Measurements from ENCODE around the gene C1orf167. TPM values are rescaled to one million over a fixed set of nuclear protein-coding genes. Genes with fewer than 3 reads are reported as not detected.
"Not testable (repeated sequence)": the region's sequence is repeated elsewhere in the genome, so short reads cannot be mapped to it uniquely, and the experiment has no call there.

The C1orf167 gene
- polyA plus RNA-seq, 1 donor = 12.1 TPM

DNA sequence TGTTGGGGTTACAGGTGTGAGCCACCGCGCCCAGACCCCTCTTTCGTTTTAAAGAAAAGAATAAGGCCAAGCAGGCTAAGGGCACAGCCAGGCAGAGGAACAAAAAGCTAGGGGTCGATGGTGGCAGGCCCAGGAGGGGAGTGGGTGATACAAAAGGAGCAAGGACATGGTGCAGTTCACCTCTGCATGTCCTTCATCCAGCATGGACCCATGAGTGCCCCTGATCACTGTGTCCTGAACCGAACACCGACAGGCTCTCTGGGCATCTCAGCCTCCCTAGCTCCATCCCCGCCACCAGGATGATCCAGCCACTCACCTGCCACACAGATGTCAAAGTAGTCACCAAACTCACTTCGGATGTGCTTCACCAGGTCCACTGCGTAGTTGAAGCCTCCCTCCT is 37.9 kb downstream of the C1orf167 start:
- DNase-seq (ENCODE audit: low read depth) = no peak

DNA sequence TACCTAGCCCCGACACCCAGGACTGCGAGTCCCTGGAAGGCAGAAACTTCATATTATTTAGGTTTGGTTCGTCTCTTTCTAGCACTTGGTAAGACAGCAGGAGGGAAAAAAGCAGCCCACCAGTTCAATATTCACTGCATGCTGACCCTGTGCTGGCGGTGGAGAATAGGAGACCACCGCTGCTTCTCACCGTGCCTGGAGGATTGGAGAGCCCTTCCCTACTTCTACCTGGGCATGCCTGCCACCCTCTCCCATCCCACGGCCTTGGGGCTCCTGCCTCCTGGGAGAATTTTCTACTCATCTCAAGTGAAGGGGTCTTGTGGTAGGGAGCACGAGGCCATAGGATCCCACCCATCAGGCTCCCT is 38.4 kb downstream of the C1orf167 start:
- no peak for DNase-seq (ENCODE audit: low read depth)

DNA sequence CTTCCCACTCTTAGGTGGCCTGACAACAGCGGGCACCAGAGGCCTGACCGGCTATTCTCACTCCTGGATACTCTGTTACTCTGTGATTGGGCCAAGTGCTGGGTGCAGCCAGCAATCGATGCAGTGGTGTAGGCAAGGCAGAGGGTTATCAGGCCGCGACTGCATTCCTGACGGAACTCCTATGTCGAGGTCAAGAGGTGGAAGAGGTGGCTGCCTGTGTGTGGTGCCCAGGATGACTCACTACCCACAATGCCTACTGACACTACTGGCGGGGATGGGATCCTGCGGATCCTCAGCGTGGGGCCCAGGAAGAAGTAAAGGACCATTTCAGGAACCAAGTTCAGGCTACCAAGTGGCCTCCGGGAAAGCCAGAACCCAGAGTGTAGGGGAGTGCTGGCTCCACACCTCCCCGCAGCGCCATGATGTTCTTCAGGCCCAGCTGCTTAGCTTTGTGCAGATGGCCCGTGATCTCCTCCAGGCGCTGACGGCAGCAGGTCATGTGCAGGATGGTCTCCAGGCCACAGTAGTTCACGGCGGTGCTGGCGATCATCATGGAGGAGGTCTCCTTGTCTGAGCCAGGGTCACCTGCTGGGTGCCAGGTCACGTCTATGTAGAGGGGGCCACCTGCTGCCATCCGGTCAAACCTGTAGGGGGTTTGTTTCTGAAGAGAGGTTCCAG is 38.9 kb downstream of the C1orf167 start:
- no peak for DNase-seq (ENCODE audit: low read depth)

DNA sequence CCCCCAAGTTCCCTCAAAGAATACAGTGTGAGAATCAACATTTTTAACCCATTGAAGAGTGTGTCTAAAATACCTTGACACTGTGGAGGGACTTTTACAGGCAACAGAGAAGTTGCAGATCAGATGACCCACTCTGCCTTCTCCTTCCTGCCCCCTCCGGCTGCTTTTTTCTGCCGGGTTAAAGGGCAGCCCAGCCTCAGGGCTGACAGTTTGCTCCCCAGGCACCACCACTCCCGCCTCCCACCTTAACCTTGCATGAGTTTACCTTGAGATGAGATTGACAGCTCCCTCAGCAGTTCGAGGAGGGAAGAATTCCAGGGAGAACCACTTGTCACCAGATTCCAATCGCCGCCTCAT is 40.6 kb downstream of the C1orf167 start:
- DNase-seq (ENCODE audit: low read depth) = no peak

DNA sequence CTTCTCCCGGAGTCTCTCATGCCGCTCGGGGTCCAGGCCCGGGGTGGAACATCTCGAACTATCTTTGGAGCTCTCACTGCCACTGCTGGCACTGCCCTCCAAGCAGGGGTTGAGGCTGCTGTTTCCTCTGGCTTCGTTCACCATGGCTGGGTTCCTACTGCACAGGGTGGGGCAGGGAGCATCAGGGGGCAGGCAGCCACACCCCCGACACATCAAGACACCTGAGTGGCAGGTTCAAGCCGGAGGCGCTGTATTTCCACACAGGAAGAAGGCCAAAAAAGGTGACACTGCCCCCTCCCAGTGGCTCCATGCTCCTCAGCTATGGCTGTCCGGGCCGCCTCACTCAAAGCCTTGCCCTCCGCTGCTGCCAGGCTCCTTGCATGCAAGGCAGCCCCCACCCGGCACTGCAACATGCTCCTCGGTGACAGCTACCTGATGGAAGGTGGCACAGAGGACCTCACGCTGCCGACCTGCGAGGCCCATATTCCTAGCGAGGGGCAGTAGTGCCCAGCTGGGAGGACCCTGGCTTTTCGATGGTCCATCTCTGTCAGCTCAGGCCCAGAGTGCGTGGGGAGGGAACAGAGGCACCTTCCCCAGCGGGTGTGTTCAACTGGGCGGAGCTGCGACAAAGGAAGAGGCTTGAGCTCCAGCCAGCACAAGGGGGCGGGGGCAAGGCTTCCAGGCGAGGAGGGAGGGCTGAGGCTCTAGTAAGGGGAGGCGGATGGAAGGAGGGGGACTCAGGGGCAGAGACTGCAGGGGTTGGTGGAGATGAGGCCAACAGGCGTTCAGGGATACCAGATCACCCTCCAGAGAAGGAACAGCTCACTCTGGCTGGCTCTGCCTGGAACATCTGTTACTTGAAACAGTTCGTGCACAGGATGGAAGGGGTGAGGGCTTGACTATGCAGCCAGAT is 41.2 kb downstream of the C1orf167 start:
- peak; percentile 63 for DNase-seq (ENCODE audit: low read depth)

DNA sequence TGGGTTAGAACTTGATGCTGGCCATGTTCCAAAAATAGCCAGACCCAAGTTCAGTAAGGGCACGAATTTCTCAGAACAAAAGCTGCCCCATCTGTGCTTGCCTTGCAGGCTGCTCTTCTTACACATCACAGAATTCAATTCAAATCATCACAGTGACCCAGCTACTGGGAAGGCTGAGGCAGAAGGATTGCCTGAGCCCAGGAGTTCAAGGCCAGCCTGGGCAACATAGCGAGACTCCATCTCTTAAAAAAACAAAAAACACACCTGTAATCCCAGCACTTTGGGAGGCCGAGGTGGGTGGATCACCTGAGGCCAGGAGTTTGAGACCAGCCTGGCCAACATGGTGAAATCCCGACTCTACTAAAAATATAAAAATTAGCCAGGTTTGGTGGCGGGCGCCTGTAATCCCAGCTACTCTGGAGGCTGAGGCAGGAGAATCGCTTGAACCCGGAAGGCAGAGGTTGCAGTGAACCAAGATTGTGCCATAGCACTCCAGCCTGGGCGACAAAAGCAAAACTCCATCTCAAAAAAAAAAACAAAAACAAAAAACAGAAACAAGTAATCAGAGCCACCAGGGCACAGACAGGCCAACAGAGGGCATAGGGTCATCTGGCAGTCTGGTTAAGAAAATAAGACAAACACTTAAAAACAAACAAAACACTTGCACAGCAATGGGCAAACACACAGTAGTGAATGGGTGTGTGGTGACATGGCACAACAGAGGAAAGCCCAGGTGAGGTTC is 42.1 kb downstream of the C1orf167 start:
- not testable (repeated sequence) for DNase-seq (ENCODE audit: low read depth)

DNA sequence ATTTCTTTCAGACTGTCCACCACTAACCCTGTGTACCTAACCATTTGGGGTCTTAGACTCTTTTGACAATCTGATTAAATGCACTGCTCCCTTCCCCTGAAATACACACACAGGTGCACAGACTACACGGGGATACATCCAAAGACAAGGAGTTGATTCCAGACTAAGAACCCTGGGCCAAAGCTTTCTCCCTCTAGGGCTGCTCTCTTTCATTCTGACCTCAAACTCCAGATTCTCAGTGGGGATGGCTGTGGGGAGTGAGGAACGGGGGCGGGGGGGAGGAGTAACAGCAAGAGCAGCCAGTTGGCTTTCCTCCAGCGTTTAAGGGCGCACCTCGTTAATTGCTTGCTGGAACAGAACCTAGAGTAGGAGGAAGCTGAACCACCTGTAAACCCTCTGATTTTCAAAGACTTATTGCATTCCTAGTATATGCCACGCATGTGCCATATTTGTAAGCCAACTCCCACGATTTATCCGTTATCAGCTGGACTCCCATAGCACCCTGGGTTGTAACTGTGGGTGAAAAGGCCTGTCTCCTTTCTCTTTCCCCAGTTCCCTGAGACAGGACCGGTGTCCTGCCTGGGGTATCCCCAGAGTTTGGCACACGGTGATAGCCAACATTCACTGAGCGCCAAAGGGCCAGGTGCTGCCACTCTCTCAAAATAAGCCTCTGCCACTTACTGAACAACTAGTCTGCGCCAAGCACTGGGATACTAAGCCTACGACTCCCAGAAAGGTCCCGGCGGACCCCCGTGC is 42.9 kb downstream of the C1orf167 start:
- no peak for DNase-seq (ENCODE audit: low read depth)

DNA sequence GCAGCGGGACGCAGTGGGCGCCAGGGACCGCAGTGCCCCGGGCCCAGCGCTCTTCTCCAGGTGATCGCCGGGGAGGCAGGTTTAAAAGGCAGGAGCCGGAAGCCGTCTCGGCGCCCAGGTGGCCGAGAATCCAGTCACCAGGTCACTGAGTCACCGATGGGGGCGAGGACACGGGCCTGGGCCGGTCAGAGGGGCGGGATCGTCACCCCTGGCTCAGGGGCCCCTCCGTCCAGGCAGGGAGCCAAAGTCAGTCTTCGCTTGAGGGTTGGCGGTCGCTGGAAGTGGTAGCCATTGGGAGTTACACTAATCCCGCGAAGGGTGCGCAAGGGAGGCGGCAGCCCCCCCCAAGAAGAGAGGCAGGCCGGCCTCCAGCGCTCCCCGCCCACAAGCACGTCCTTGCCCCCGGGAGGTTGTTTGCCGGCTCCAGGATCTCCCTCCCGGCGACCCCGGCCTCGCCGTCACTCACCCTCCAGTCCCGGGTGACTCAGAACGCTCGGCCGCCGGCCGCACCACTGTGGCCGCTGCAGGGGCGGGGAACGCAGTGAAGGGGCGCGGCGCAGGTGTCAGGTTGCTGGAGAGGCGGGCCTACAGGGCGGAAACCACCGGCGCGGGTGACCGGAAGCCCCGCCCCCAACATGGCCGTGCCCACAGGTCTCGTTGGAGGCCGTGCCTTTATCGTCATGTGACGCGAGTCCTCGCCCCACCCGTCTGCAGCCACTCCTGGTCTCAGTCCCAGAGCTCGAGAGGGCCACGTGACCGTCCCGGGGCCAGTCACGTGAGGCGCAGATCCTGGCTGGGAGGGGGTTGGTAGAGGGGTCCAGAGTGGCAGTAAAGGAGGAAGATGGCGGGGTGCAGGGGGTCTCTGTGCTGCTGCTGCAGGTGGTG is 43.7 kb downstream of the C1orf167 start, which contains the start of the genes CLCN6 and MTHFR:
CLCN6 (plus strand) TSS at position 770 of the 885 bp plus-strand sequence; CDS start at position 842, 72 bp downstream.
MTHFR (minus strand) TSS at position 543 of the 885 bp plus-strand sequence. CDS start 2,848 bp downstream, outside the sequence.
- peak; percentile 94 for DNase-seq (ENCODE audit: low read depth)

DNA sequence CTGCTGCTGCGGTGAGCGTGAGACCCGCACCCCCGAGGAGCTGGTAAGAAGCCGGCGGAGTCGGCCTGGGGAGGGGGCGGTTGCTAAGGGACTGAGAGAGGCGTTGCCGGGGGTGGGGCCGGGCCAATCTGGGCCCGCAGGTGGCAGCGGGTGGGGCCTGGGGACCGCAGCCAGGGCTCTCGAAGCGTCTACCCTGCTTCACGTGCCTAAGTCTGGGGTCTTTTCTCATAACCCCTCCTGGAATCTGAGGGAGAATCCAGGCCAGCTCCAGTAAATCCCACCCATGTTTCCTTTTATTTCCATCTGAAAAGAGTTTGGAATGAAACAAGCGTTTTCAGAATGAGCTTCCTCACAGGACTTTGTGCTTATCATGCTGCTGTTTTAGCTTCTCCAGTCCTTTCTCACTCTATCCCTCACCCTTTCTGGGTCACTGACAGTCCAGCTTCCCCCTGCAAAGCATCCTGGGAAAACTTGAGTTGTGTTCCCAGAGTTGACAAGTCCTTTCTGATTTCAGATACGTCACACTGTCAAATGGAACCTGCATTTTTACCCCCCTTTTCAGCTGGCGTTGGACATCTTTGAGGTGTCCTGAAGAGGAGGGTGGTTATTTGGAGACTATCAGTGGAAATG is 44.4 kb downstream of the C1orf167 start:
- DNase-seq (ENCODE audit: low read depth) = no peak

DNA sequence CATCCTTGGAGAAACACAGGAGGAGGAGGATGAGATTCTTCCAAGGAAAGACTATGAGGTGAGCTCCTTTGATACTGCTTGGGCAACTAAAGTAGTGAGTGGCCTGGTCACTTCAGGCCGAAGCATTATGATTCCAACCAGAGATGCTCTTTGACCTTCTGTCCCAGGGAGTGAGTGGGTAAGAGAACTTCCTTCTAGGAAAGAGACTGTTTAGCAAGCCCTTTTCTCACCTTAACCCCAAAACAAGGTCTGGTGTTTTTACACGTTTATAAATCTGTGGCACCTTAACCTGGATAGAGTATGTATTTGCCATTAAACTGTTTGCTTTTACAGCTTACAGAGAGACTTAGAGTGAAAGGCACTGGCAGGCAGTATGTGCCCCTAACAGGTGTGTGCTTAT is 45.1 kb downstream of the C1orf167 start:
- DNase-seq (ENCODE audit: low read depth) = no peak

DNA sequence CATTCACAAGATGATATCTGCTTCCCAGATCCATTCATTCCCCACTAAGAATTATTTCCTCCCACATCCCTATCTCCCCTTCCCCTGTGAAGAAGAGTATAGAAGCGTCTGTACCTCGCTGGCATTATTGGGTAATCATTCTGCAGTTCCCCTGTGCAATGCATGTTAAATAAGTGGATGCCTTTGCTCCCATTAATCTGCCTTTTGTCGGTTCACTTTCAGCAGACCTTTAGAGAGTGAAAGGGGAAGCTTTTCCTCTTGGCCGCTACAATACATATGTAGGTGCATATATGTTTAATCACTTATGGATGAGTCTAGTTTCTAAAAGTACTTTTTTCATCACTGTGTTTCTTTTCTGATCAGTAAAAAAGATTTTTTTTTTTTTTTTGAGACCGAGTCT is 51.0 kb downstream of the C1orf167 start:
- no peak for DNase-seq (ENCODE audit: low read depth)

DNA sequence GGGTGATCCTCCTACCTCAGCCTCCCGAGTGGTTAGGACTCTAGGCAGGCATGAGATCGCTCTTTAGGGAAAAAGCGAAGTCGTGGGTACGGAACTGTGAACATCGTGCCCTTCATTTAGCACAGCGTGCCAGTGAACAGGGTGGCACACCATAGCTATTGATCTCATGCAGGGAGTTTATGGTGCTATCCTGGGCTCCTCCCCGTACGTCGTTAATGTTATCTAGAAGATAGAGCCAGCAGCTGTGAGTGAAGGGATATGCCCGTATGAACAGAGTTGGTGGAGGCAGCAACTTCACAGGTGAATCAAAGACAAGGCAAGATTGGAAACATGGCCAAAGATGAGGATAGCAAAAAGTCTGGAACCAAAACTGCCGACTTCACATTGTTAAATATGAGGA is 55.2 kb downstream of the C1orf167 start:
- no peak for DNase-seq (ENCODE audit: low read depth)

DNA sequence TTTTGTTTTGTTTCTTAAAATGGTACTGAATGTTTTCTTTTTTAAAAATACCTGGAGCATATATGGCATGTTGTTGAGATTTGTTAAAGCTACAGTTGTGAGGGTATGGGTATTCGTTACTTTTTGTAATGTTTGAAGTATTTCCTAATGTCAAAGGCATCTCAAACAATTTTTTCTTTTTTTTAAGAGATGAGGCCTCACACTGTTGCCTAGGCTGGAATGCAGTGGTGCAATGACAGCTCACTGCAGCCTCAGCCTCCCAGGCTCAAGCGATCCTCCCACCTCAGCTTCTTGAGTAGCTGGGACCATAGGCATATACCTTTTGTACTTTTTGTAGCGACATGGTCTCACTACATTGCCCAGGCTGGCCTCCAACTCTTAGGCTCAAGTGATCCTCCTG is 60.1 kb downstream of the C1orf167 start:
- DNase-seq (ENCODE audit: low read depth) = no peak

DNA sequence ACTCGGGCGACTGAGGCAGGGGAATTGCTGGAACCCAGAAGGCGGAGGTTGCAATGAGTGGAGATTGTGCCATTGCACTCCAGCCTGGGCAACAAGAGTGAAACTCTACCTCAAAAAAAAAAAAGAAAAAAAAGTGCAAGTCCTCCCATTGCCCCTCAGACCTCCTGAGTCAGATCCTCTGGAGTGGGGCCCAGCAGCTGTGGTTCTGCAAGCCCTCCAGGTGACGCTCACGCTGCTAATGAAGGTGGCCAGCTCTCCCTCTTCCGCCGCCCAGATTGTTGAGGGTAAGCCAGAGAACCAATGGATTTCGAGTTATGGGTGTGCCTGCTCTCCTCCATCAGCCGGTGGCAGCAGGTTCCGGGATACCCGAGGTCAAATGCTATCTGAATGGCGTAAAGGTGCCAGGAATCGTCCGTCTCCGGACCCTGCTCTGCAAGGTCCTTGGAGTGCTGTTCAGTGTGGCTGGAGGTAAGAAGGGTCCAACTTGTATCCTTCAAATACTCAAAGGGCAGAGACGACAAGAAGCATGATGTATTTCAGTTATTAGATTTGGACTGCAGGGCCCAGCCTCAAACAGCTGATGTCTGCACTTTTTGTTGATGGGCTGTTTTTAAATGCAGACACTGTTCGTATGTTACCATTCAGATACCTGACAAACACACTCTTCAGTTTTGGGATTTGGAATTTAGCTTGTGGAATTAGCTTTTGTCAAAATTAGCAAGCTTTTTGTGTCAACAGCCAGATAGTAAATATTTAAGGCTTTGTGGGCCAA is 61.6 kb downstream of the C1orf167 start:
- no peak for DNase-seq (ENCODE audit: low read depth)

DNA sequence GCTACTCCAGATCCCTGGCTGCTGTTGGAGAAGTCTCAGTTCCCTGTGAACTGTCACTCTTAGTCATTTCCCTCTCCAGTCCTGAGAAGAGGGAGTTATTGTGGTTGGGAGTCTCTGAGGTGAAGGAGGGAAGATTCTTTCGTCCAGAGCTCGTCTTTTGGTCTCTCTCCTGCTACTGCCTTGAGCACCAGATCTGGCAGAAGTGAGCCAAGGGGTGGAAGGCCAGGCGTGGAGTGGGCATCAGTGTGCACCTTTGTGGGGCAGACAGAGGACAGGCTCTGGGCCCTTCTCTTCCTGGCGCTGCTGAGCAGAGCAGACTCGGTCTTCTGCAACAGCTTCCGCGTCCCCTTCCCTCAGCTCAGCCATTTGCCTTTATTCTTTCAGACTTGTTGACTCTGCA is 63.1 kb downstream of the C1orf167 start:
- no peak for DNase-seq (ENCODE audit: low read depth)

DNA sequence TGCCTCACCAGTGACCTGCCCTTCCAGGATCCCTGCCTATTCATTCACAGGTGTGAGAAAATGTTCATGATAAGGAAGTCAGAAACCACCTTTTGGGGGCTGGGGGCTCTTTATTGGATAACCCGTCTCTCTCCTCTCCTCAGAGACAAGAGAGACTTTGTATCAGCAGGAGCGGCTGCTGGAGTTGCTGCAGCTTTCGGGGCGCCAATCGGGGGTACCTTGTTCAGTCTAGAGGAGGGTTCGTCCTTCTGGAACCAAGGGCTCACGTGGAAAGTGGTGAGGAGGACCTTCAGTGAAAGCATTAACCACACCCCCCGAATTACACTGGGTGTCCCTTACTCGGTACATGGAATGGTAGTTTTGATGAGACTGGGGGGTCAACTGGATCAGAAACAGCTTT is 65.0 kb downstream of the C1orf167 start:
- DNase-seq (ENCODE audit: low read depth) = no peak

DNA sequence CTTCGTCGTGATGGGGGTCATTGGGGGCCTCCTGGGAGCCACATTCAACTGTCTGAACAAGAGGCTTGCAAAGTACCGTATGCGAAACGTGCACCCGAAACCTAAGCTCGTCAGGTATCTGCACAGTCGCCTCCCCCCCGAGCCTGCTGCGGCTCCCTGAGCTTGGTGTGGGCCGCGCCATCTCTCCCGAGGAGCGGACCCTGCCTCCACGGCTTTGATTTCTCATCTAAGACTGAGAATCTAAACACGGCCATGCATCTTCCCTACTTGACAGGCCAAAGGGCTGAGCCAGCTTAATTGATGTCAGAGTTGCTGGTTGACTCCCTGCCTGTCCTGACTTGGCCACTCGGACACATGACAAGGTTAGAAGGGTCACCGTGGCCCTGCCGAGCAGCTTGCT is 66.5 kb downstream of the C1orf167 start:
- no peak for DNase-seq (ENCODE audit: low read depth)

DNA sequence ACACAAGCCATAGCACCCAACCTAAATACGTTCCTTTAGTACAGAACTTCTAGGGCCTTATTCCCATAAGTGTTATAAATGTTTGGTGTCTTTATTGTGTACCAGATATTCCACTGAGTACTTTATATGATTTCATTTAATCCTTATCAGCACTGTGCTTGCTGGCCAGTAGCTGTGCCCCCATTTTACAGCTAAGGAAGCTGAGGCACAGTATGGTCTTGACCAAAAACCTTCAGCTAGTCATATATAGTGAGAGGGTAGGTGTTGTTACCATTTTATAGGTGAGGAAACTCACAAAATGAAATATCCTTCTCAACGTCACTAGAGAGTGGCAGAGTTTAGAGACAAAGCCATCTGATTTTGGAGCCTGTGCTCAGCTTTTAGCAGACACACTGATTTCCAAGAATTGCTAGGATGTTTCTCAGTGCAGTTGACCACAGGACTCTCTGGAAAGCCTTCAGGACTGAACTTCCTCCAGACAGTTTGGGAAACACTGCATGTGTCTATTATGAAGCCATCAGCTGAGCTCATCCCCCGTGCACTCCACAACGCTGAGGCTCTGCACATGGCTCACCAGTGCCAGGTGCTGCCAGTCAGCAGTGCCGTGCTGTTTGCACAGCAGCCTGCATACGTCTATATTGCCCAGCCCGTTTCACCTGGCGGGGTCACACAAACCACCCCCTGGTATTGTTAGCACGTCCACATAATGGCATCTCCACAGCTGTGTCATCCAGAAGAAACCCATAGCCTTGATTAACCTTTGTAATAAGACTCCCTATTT is 70.1 kb downstream of the C1orf167 start:
- DNase-seq (ENCODE audit: low read depth) = no peak
